Esophagus squamous epithelium (tissue), 5 donors: ENCODE measurements around the gene NUCB1. TPM values are rescaled to one million over a fixed set of nuclear protein-coding genes. Genes with fewer than 3 reads are reported as not detected.

Source experiments
- DNase-seq: peaks from one replicate; lab custom pipeline; 2025; lab: John Stamatoyannopoulos, UW
- H3K27ac ChIP-seq, 4 donors: fragments of 200-600 bp; sonication (generic); one replicate each; pipeline ENCODE4 v1.5.1; 2016 to 2019; ENCODE audit warnings: mild to moderate bottlenecking in 1 of 4
- H3K27me3 ChIP-seq, 4 donors: fragments of 200-600 bp; sonication (generic); 1 replicate in 3 of 4; 2 replicates in 1 of 4; pipeline versions ENCODE4 v1.5.1 to v1.6.0; 2017 to 2021; ENCODE audit warnings: antibody characterized with exemption in 1 of 4
- H3K36me3 ChIP-seq, 3 donors: fragments of 200-600 bp; sonication (generic); one replicate each; pipeline ENCODE4 v1.5.1; 2016 to 2019
- H3K4me1 ChIP-seq, 3 donors: fragments of 200-600 bp; sonication (generic); one replicate each; pipeline ENCODE4 v1.5.1; 2017 to 2019
- H3K4me3 ChIP-seq, 4 donors: fragments of 200-600 bp; sonication (generic); 1 replicate in 3 of 4; 2 replicates in 1 of 4; pipeline ENCODE4 v1.5.1; 2016 to 2019; ENCODE audit warnings: mild to moderate bottlenecking in 2 of 4, moderate library complexity in 1 of 4
- H3K9me3 ChIP-seq, 3 donors: fragments of 200-600 bp; sonication (generic); one replicate each; pipeline ENCODE4 v1.5.1; 2016 to 2019
- POLR2A ChIP-seq, 4 donors: fragments of 450-650 bp; IDR thresholded peaks; one replicate each; pipeline ENCODE4 v1.6.1; 2017; ENCODE audit warnings: antibody characterized with exemption in 4 of 4, mild to moderate bottlenecking in 4 of 4, moderate library complexity in 3 of 4
- WGBS, 2 donors: methylation state at CpG; one replicate each; pipeline ENCODE4 v1.1.5; 2018; 5-methylcytosine and 5-hydroxymethylcytosine counted together
- intact Hi-C: fragments of 100-400 bp; cut with DNase I; formaldehyde crosslinking; loops from one replicate; pipeline ENCODE4 v1.15.0; 2022
- total RNA-seq, 4 donors: library from RNA; depleted of rRNA; stranded (reverse); fragments of >200 nt; gene quantifications; one replicate each; pipeline ENCODE4 v1.1.0, GENCODE V29; 2016
- TF ChIP-seq, protein P1 (sequence below), 6 experiments: fragments of 450-650 bp in 4 of 6; fragments of 200-600 bp in 2 of 6; sonication (generic) in 2 of 6; IDR thresholded peaks; one replicate each; pipeline ENCODE4 v1.5.1; 2016 to 2019; ENCODE audit warnings: antibody characterized with exemption in 6 of 6, mild to moderate bottlenecking in 4 of 6, moderate library complexity in 4 of 6
- donor health status: DM: yes; HTN: yes; CAD: no.

Gene NUCB1
- total RNA-seq, 4 donors from 2014 or later: 93.5 to 186 (median 157) TPM

DNA sequence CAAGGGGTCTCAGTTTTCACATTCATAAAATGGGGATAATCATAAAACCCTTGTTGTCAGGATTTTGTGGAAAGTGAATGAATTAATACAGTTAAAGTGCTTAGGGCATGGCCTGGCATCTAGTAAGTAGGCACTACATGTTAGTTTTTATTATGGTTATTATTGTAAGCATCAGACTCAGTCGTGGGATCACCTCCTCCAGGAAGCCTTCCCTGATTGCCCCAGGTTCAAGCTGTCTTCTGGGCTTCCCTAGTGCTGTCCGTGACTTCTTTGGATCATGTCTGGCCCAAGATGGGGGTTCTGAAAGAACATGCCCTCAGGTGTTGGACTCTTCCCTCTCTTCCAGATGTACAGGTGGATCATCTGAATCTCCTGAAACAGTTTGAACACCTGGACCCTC is 10.7 kb downstream of the NUCB1 start:
- no peak overlapping the region for H3K4me3 ChIP-seq
- 69 to 84% methylated on average over 2 of the region's 2 CpGs for WGBS, 2 donors
- no peaks in the 10 kb centered on the region for H3K4me1 ChIP-seq
- H3K9me3 ChIP-seq: no peaks in the 10 kb centered on the region
- H3K36me3 ChIP-seq: peaks cover 10 to 100% (median 58%) of the 10 kb centered on the region in 3 donors
- no peak for DNase-seq
- H3K27ac ChIP-seq: no peak overlapping the region
- H3K27me3 ChIP-seq: no peaks in the 10 kb centered on the region
- intact Hi-C loops: no loop called here
- TF ChIP-seq POLR2A (IDR thresholded peaks at IDR 0.05): no peak
- TF ChIP-seq, protein P1, sequence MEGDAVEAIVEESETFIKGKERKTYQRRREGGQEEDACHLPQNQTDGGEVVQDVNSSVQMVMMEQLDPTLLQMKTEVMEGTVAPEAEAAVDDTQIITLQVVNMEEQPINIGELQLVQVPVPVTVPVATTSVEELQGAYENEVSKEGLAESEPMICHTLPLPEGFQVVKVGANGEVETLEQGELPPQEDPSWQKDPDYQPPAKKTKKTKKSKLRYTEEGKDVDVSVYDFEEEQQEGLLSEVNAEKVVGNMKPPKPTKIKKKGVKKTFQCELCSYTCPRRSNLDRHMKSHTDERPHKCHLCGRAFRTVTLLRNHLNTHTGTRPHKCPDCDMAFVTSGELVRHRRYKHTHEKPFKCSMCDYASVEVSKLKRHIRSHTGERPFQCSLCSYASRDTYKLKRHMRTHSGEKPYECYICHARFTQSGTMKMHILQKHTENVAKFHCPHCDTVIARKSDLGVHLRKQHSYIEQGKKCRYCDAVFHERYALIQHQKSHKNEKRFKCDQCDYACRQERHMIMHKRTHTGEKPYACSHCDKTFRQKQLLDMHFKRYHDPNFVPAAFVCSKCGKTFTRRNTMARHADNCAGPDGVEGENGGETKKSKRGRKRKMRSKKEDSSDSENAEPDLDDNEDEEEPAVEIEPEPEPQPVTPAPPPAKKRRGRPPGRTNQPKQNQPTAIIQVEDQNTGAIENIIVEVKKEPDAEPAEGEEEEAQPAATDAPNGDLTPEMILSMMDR (IDR thresholded peaks at IDR 0.05): no peak

DNA sequence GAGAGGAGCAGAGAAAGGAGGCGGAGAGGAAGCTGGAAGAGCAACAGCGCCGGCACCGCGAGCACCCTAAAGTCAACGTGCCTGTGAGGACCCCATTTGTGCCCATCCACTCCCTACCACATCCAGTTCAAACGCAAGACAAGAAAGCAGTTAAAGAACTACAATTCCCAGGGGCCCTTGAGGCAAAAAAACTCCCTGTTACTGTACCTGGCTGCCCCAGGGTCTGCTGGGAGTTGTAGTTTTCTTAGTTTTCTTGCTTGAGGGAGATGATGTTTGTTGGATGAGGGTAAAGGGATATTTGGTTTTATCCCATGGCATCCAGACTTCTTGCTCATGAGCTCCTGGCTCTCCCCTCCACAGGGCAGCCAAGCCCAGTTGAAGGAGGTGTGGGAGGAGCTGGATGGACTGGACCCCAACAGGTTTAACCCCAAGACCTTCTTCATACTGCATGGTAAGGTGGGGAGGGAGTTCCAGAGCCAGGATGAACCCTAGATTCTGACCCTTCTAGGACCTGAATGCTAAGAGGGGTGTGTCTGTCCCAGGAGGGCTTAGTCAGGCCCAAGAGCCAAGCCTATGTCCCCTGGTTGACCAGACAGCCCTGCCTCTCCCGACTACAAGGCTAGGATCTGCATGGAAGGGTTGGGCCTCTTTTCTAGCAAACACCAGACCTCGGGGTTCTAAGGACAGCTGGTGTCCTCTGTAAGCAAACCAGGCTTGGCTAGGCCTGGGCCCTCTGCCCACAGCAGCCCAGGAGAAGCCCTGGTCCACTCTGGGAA is 13.2 kb downstream of the NUCB1 start:
- Histone ChIP-seq H3K36me3 (peaks cover 13 to 100% (median 66%) of the 10 kb centered on the region in 3 donors), H3K9me3 (no peaks in the 10 kb centered on the region), H3K27me3 (no peaks in the 10 kb centered on the region), H3K4me3 (no peak overlapping the region), H3K4me1 (no peaks in the 10 kb centered on the region), H3K27ac (no peak overlapping the region)
- no peak for TF ChIP-seq POLR2A (IDR thresholded peaks at IDR 0.05)
- TF ChIP-seq, protein P1 (IDR thresholded peaks at IDR 0.05): no peak
- intact Hi-C loops: no loop called here
- WGBS, 2 donors: 90 to 97% methylated on average over 7 to 8 of the region's 9 CpGs
- no peak for DNase-seq

DNA sequence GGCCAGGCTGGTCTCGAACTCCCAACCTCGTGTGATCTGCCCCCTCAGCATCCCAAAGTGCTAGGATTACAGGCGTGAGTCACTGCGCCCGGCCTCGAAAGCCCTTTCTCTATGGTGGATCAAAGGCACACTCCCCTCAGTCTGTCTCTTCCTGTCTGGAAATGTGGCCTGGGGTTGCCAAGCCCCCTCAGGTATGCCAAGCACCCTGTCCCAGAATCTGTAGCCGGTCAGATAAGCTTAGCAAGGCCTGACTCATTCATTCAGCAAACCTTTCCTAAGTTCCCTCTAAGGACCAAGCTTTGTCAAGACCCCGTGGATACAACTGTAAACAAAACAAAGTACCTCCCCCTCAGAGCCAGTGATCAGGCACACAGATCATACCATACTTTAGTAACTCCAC is 14.1 kb downstream of the NUCB1 start:
- intact Hi-C loops: no loop called here
- H3K4me1 ChIP-seq: no peaks in the 10 kb centered on the region
- 91% methylated on average over 4 of the region's 8 CpGs; no CpG with 5 or more reads in 1 of the 2 donors for WGBS, 2 donors
- no peaks in the 10 kb centered on the region for H3K27me3 ChIP-seq
- H3K4me3 ChIP-seq: no peak overlapping the region
- no peak for DNase-seq
- peaks cover 18 to 100% (median 65%) of the 10 kb centered on the region in 3 donors for H3K36me3 ChIP-seq
- TF ChIP-seq, protein P1 (IDR thresholded peaks at IDR 0.05): no peak
- no peak for TF ChIP-seq POLR2A (IDR thresholded peaks at IDR 0.05)
- H3K27ac ChIP-seq: no peak overlapping the region
- no peaks in the 10 kb centered on the region for H3K9me3 ChIP-seq

DNA sequence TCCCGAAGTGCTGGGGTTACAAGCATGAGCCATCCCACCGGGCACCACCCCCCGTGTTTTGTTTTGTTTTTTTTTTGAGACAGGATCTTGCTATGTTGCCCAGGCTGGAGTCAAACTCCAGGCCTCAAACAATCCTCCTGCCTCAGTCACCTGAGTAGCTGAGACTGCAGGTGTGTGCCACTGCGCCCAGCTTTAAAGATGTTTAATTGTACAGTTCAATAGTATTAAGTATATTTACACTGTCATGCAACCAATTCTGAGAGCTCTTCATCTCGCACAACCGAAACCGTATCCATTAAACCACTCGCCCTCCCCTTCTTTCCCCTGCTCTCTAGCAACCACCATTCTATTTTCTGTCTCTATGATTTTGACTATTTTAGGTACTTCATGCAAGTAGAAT is 15.6 kb downstream of the NUCB1 start:
- no peaks in the 10 kb centered on the region for H3K9me3 ChIP-seq
- H3K36me3 ChIP-seq: peaks cover 20 to 100% (median 55%) of the 10 kb centered on the region in 3 donors
- no peak for TF ChIP-seq POLR2A (IDR thresholded peaks at IDR 0.05)
- TF ChIP-seq, protein P1 (IDR thresholded peaks at IDR 0.05): no peak
- no peak for DNase-seq
- no peaks in the 10 kb centered on the region for H3K27me3 ChIP-seq
- intact Hi-C loops: no loop called here
- 76 to 79% methylated on average over 8 of the region's 8 CpGs for WGBS, 2 donors
- H3K4me1 ChIP-seq: no peaks in the 10 kb centered on the region
- H3K4me3 ChIP-seq: no peak overlapping the region
- no peak overlapping the region for H3K27ac ChIP-seq

DNA sequence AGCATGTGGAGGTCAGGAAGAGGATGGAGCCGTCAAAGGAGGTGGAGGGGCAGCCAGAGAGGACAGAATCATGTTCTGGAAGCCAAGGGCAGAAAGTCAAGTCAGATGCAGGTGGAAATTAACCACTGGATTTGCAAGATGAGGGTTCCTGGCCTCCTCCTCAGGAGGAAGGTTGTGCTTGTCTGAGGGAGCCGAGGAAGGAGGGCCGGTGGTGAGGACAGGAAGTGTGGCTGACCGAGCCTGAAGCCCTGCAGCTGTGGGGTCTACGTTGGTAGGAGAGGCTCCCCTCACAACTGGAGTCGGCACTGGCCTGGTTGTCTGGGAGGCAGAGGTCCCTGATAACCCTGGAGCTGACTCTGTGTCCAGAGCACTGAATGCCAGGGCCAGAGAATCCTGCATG is 18.0 kb downstream of the NUCB1 start:
- Histone ChIP-seq H3K4me3 (no peak overlapping the region), H3K4me1 (no peaks in the 10 kb centered on the region), H3K9me3 (no peaks in the 10 kb centered on the region), H3K36me3 (peaks cover 34 to 100% (median 40%) of the 10 kb centered on the region in 3 donors), H3K27ac (no peak overlapping the region), H3K27me3 (no peaks in the 10 kb centered on the region)
- TF ChIP-seq, protein P1 (IDR thresholded peaks at IDR 0.05): no peak
- TF ChIP-seq POLR2A (IDR thresholded peaks at IDR 0.05): no peak
- intact Hi-C loops: no loop called here
- DNase-seq: no peak
- WGBS, 2 donors: 64 to 83% methylated on average over 6 of the region's 6 CpGs
